Liver (tissue), 9 donors: ENCODE data around the gene PIEZO1. TPM values are rescaled to one million over a fixed set of nuclear protein-coding genes. Genes with fewer than 3 reads are reported as not detected.

Experiments
- DNase-seq: peaks from one replicate; pipeline ENCODE4 v3.0.0-alpha.2; 2017; ENCODE audit warnings: low spot score
- H3K27ac ChIP-seq, 2 donors: one replicate each; pipeline ENCODE4 v1.7.0; 2013; ENCODE audit warnings: inconsistent platforms in 2 of 2, low read length in 2 of 2, control low read depth in 1 of 2, low read depth in 1 of 2, mild to moderate bottlenecking in 1 of 2
- H3K27me3 ChIP-seq, 4 donors: one replicate each; pipeline versions ENCODE4 v1.6.1 to v1.7.0; 2013; ENCODE audit warnings: low read length in 3 of 4, inconsistent platforms in 1 of 4, mild to moderate bottlenecking in 1 of 4, moderate library complexity in 1 of 4; ENCODE audit not compliant: control insufficient read depth in 4 of 4, insufficient read depth in 4 of 4
- H3K36me3 ChIP-seq, 4 donors: one replicate each; pipeline versions ENCODE4 v1.6.1 to v1.7.0; 2013; ENCODE audit warnings: low read length in 3 of 4, mild to moderate bottlenecking in 3 of 4, low read depth in 1 of 4, moderate library complexity in 1 of 4; ENCODE audit not compliant: control insufficient read depth in 4 of 4, insufficient read depth in 3 of 4
- H3K4me1 ChIP-seq, 4 donors: one replicate each; pipeline versions ENCODE4 v1.6.1 to v1.7.0; 2013; ENCODE audit warnings: low read length in 3 of 4, mild to moderate bottlenecking in 3 of 4, moderate library complexity in 1 of 4; ENCODE audit not compliant: control insufficient read depth in 4 of 4, insufficient read depth in 4 of 4
- H3K4me3 ChIP-seq, 3 donors: one replicate each; pipeline versions ENCODE4 v1.6.1 to v1.7.0; 2013; ENCODE audit warnings: low read length in 3 of 3, control low read depth in 1 of 3, low read depth in 1 of 3, mild to moderate bottlenecking in 1 of 3
- H3K9ac ChIP-seq, 2 donors: one replicate each; pipeline ENCODE4 v1.7.0; 2013; ENCODE audit warnings: low read length in 2 of 2, mild to moderate bottlenecking in 2 of 2, moderate library complexity in 2 of 2, control low read depth in 1 of 2, low read depth in 1 of 2
- H3K9me3 ChIP-seq, 4 donors: one replicate each; pipeline versions ENCODE4 v1.6.1 to v1.7.0; 2013; ENCODE audit warnings: low read length in 3 of 4; ENCODE audit not compliant: control insufficient read depth in 4 of 4
- EGR1 ChIP-seq, 2 donors: IDR thresholded peaks; 2 replicates each; pipeline ENCODE4 v1.6.1; 2016 to 2018; ENCODE audit warnings: antibody characterized with exemption in 2 of 2, low read depth in 2 of 2
- FOXA1 ChIP-seq: IDR thresholded peaks from 2 replicates; pipeline ENCODE4 v1.6.1; 2016; ENCODE audit warnings: antibody characterized with exemption
- FOXA2 ChIP-seq: IDR thresholded peaks from 2 replicates; pipeline ENCODE4 v1.6.1; 2016; ENCODE audit warnings: antibody characterized with exemption
- HNF4A ChIP-seq, 2 donors: conservative IDR thresholded peaks; 2 replicates each; pipeline ENCODE4 v1.6.1; 2016; ENCODE audit warnings: antibody characterized with exemption in 2 of 2, mild to moderate bottlenecking in 2 of 2
- HNF4G ChIP-seq: IDR thresholded peaks from 2 replicates; pipeline ENCODE4 v1.6.1; 2016; ENCODE audit warnings: antibody characterized with exemption
- NR2F2 ChIP-seq: IDR thresholded peaks from 2 replicates; pipeline ENCODE4 v1.6.1; 2016; ENCODE audit warnings: antibody characterized with exemption
- RAD21 ChIP-seq, 2 donors: IDR thresholded peaks; 2 replicates each; pipeline ENCODE4 v1.6.1; 2016; ENCODE audit warnings: antibody characterized with exemption in 2 of 2, mild to moderate bottlenecking in 2 of 2
- RXRA ChIP-seq, 2 donors: IDR thresholded peaks; 2 replicates each; pipeline ENCODE4 v1.6.1; 2017 to 2018; ENCODE audit warnings: antibody characterized with exemption in 2 of 2, mild to moderate bottlenecking in 1 of 2
- SP1 ChIP-seq: IDR thresholded peaks from 2 replicates; pipeline ENCODE4 v1.6.1; 2018; ENCODE audit warnings: antibody characterized with exemption, mild to moderate bottlenecking
- TAF1 ChIP-seq: conservative IDR thresholded peaks from 2 replicates; pipeline ENCODE4 v1.6.1; 2016; ENCODE audit warnings: antibody characterized with exemption, mild to moderate bottlenecking
- YY1 ChIP-seq: IDR thresholded peaks from 2 replicates; pipeline ENCODE4 v1.6.1; 2016; ENCODE audit warnings: antibody characterized with exemption, mild to moderate bottlenecking
- WGBS: extraction: QIAGEN DNeasy Blood & Tissue Kit; methylation state at CpG from one replicate; pipeline ENCODE4 v1.1.7; 2013; 5-methylcytosine and 5-hydroxymethylcytosine counted together
- polyA plus RNA-seq, 2 donors: library from polyadenylated mRNA; stranded (reverse) in 1 of 2; unstranded in 1 of 2; fragments of 200-250 nt in 1 of 2; fragments of >200 nt in 1 of 2; fragmentation: Nextera tagmentation in 1 of 2; extraction: Ambion mirVana in 1 of 2; gene quantifications; one replicate each; pipeline versions ENCODE4 v1.2.1 to v1.2.3, GENCODE V29; 2013 to 2015
- total RNA-seq, 2 donors: library from RNA; depleted of rRNA; stranded (reverse); fragments of >200 nt; gene quantifications; one replicate each; pipeline ENCODE4 v1.2.3, GENCODE V29; 2014
- TF ChIP-seq, protein P1 (sequence below): IDR thresholded peaks from 2 replicates; pipeline ENCODE4 v1.6.1; 2016; ENCODE audit warnings: antibody characterized with exemption
- TF ChIP-seq, protein P2 (sequence below): IDR thresholded peaks from 2 replicates; pipeline ENCODE4 v1.6.1; 2016; ENCODE audit warnings: antibody characterized with exemption, mild to moderate bottlenecking
- TF ChIP-seq, protein P3 (sequence below): IDR thresholded peaks from 2 replicates; pipeline ENCODE4 v1.6.1; 2016; ENCODE audit warnings: antibody characterized with exemption
- TF ChIP-seq, protein P4 (sequence below): IDR thresholded peaks from 2 replicates; pipeline ENCODE4 v1.6.1; 2016; ENCODE audit warnings: antibody characterized with exemption
- donor health status: healthy.
- donor health status: healthy.
- donor health status: healthy.
- donor health status: healthy.
- donor health status: healthy.

Gene PIEZO1
- total and polyA plus RNA-seq, 4 donors, result 15.3 to 74.7 (median 59.2) TPM

DNA sequence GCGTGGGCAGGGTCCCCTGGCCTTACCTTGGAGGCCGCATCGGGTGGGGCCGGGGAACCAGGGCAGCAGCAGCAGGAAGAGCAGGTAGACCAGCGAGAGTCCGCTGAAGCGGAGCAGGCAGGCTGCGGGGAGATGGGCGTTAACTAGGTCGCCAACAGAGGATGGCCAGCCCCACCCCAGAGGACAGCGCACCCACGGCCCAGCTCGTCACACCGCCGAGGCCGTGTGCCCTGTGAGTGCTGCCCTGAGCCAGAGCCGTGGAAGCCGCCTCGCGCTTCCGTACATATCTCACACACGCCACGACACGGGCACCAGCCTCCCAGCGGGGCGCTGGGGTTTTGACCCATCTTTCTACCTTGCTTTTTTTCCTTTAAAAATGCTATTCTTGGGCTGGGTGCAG is 35.7 kb downstream of the PIEZO1 start:
- H3K27me3 ChIP-seq, result no peaks in the 10 kb centered on the region
- 98% methylated on average over 26 of the region's 26 CpGs for WGBS

DNA sequence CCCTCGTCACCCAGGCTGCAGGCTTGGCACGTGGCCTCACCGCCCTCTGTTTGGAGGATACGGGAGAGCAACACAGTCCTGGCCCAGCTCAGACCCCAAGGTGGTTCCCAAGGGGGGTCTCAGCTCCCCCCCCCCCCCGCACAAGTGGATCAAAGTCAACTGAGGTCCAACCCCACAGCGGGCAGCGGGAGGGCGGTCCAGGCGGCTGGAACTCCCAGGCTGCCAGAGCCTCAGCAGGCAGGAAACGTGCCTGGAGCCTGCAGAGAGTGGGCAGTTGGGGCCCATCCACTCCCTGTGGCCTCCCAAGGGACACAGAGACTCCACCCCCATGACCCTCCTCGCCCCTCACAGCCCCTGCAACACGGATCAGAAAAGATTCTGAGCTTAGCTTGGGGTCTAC is 36.7 kb downstream of the PIEZO1 start:
- Histone ChIP-seq H3K4me1 (peaks cover 0 to 14% (median 6%) of the 10 kb centered on the region in 4 donors), H3K27ac (no peak overlapping the region), H3K9ac (no peak overlapping the region), H3K36me3 (peaks cover 0 to 6% (median 1%) of the 10 kb centered on the region in 4 donors), H3K4me3 (no peak overlapping the region), H3K9me3 (no peaks in the 10 kb centered on the region), H3K27me3 (no peaks in the 10 kb centered on the region)
- no peak for DNase-seq
- 81% methylated on average over 12 of the region's 12 CpGs for WGBS
- TF ChIP-seq FOXA2 (no peak), FOXA1 (no peak), TAF1 (no peak), RAD21 (IDR thresholded peaks at IDR 0.05) (no peak), NR2F2 (no peak), YY1 (no peak), SP1 (no peak), EGR1 (IDR thresholded peaks at IDR 0.05; ENCODE audit: low read depth in 2 of 2) (no peak), HNF4G (no peak)
- TF ChIP-seq, protein P1, sequence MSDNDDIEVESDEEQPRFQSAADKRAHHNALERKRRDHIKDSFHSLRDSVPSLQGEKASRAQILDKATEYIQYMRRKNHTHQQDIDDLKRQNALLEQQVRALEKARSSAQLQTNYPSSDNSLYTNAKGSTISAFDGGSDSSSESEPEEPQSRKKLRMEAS, result no peak
- TF ChIP-seq, protein P2, sequence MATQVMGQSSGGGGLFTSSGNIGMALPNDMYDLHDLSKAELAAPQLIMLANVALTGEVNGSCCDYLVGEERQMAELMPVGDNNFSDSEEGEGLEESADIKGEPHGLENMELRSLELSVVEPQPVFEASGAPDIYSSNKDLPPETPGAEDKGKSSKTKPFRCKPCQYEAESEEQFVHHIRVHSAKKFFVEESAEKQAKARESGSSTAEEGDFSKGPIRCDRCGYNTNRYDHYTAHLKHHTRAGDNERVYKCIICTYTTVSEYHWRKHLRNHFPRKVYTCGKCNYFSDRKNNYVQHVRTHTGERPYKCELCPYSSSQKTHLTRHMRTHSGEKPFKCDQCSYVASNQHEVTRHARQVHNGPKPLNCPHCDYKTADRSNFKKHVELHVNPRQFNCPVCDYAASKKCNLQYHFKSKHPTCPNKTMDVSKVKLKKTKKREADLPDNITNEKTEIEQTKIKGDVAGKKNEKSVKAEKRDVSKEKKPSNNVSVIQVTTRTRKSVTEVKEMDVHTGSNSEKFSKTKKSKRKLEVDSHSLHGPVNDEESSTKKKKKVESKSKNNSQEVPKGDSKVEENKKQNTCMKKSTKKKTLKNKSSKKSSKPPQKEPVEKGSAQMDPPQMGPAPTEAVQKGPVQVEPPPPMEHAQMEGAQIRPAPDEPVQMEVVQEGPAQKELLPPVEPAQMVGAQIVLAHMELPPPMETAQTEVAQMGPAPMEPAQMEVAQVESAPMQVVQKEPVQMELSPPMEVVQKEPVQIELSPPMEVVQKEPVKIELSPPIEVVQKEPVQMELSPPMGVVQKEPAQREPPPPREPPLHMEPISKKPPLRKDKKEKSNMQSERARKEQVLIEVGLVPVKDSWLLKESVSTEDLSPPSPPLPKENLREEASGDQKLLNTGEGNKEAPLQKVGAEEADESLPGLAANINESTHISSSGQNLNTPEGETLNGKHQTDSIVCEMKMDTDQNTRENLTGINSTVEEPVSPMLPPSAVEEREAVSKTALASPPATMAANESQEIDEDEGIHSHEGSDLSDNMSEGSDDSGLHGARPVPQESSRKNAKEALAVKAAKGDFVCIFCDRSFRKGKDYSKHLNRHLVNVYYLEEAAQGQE, result no peak

More for the DNA sequence above, 35.7 kb downstream of the PIEZO1 start:
- no peak overlapping the region for H3K9ac ChIP-seq
- H3K36me3 ChIP-seq, result peaks cover 0 to 6% (median 1%) of the 10 kb centered on the region in 4 donors
- H3K27ac ChIP-seq, result no peak overlapping the region
- TF ChIP-seq, protein P3, sequence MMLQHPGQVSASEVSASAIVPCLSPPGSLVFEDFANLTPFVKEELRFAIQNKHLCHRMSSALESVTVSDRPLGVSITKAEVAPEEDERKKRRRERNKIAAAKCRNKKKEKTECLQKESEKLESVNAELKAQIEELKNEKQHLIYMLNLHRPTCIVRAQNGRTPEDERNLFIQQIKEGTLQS, result no peak
- TF ChIP-seq, protein P4, sequence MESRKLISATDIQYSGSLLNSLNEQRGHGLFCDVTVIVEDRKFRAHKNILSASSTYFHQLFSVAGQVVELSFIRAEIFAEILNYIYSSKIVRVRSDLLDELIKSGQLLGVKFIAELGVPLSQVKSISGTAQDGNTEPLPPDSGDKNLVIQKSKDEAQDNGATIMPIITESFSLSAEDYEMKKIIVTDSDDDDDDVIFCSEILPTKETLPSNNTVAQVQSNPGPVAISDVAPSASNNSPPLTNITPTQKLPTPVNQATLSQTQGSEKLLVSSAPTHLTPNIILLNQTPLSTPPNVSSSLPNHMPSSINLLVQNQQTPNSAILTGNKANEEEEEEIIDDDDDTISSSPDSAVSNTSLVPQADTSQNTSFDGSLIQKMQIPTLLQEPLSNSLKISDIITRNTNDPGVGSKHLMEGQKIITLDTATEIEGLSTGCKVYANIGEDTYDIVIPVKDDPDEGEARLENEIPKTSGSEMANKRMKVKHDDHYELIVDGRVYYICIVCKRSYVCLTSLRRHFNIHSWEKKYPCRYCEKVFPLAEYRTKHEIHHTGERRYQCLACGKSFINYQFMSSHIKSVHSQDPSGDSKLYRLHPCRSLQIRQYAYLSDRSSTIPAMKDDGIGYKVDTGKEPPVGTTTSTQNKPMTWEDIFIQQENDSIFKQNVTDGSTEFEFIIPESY, result no peak
- TF ChIP-seq RXRA (IDR thresholded peaks at IDR 0.05) (no peak), HNF4A (conservative IDR thresholded peaks at IDR 0.05) (no peak)
- H3K4me3 ChIP-seq, result no peak overlapping the region
- no peaks in the 10 kb centered on the region for H3K9me3 ChIP-seq
- DNase-seq, result no peak
- peaks cover 0 to 4% (median 2%) of the 10 kb centered on the region in 4 donors for H3K4me1 ChIP-seq
